ENCODE measurements around the gene GCC2.
"Not testable (repeated sequence)": the region's sequence is repeated elsewhere in the genome, so short reads cannot be mapped to it uniquely, and the experiment has no call there.

GCC2 gene

GRCh38 chr2:108448678-108449409 lies at the start of gene GCC2:
Gene GCC2 (plus strand): TSS chr2:108449206. CDS start chr2:108449275, 69 bp downstream.
- in situ Hi-C loops (cut with HindIII; ENCODE audit: low sequenced_read_pairs), result no loop called here

GRCh38 chr2:108399479-108399878 lies 49.5 kb upstream of the GCC2 start:
- in situ Hi-C loops (cut with HindIII; ENCODE audit: low sequenced_read_pairs), result no loop called here

- in situ Hi-C loops (cut with HindIII; ENCODE audit: low sequenced_read_pairs), result no loop called here
Observed at GRCh38 chr2:108401800-108402199, 47.2 kb upstream of the GCC2 start.

- in situ Hi-C loops (cut with HindIII; ENCODE audit: low sequenced_read_pairs), result no loop called here
Observed at GRCh38 chr2:108403494-108403893, 45.5 kb upstream of the GCC2 start.

- in situ Hi-C loops (cut with HindIII; ENCODE audit: low sequenced_read_pairs), result no loop called here
Observed at GRCh38 chr2:108404784-108405397, 44.1 kb upstream of the GCC2 start.

GRCh38 chr2:108407864-108408729 lies 40.9 kb upstream of the GCC2 start:
- in situ Hi-C loops (cut with HindIII; ENCODE audit: low sequenced_read_pairs), result no loop called here

GRCh38 chr2:108409768-108410167 lies 39.2 kb upstream of the GCC2 start:
- in situ Hi-C loops (cut with HindIII; ENCODE audit: low sequenced_read_pairs), result no loop called here

- in situ Hi-C loops (cut with HindIII; ENCODE audit: low sequenced_read_pairs), result no loop called here
Observed at GRCh38 chr2:108412995-108413710, 35.9 kb upstream of the GCC2 start.

- in situ Hi-C loops (cut with HindIII; ENCODE audit: low sequenced_read_pairs), result no loop called here
Observed at GRCh38 chr2:108413711-108414095, 35.3 kb upstream of the GCC2 start.

GRCh38 chr2:108414256-108414876 lies 34.6 kb upstream of the GCC2 start:
- in situ Hi-C loops (cut with HindIII; ENCODE audit: low sequenced_read_pairs), result no loop called here

GRCh38 chr2:108414945-108415344 lies 34.1 kb upstream of the GCC2 start:
- in situ Hi-C loops (cut with HindIII; ENCODE audit: low sequenced_read_pairs), result no loop called here

GRCh38 chr2:108417254-108417653 lies 31.8 kb upstream of the GCC2 start:
- in situ Hi-C loops (cut with HindIII; ENCODE audit: low sequenced_read_pairs), result no loop called here

- in situ Hi-C loops (cut with HindIII; ENCODE audit: low sequenced_read_pairs), result no loop called here
Observed at GRCh38 chr2:108418416-108418815, 30.6 kb upstream of the GCC2 start.

GRCh38 chr2:108423067-108423466 lies 25.9 kb upstream of the GCC2 start:
- in situ Hi-C loops (cut with HindIII; ENCODE audit: low sequenced_read_pairs), result no loop called here

GRCh38 chr2:108423502-108424251 lies 25.3 kb upstream of the GCC2 start:
- in situ Hi-C loops (cut with HindIII; ENCODE audit: low sequenced_read_pairs), result no loop called here

GRCh38 chr2:108428286-108429009 lies 20.6 kb upstream of the GCC2 start:
- in situ Hi-C loops (cut with HindIII; ENCODE audit: low sequenced_read_pairs), result no loop called here

GRCh38 chr2:108435578-108435977 lies 13.4 kb upstream of the GCC2 start:
- in situ Hi-C loops (cut with HindIII; ENCODE audit: low sequenced_read_pairs), result not testable (repeated sequence)

GRCh38 chr2:108436976-108437375 lies 12.0 kb upstream of the GCC2 start:
- in situ Hi-C loops (cut with HindIII; ENCODE audit: low sequenced_read_pairs), result no loop called here

- in situ Hi-C loops (cut with HindIII; ENCODE audit: low sequenced_read_pairs), result no loop called here
Observed at GRCh38 chr2:108441712-108442111, 7.3 kb upstream of the GCC2 start.

Data from DLD1 (cell line).